Suprapubic skin (tissue), 4 donors: ENCODE measurements around the gene ASTN2. TPM values are rescaled to one million over a fixed set of nuclear protein-coding genes. Genes with fewer than 3 reads are reported as not detected.

Experiments used
- DNase-seq, 2 donors: peaks; one replicate each; pipeline ENCODE4 v3.0.0-alpha.2; 2019; ENCODE audit warnings: low spot score in 2 of 2
- H3K27ac ChIP-seq: fragments of 200-600 bp; sonication (generic); one replicate; pipeline ENCODE4 v1.5.1; 2019
- H3K27me3 ChIP-seq: fragments of 200-600 bp; sonication (generic); one replicate; pipeline ENCODE4 v1.5.1; 2019
- H3K36me3 ChIP-seq: fragments of 200-600 bp; sonication (generic); one replicate; pipeline ENCODE4 v1.5.1; 2019
- H3K4me1 ChIP-seq: fragments of 200-600 bp; sonication (generic); one replicate; pipeline ENCODE4 v1.5.1; 2019
- H3K4me3 ChIP-seq: fragments of 200-600 bp; sonication (generic); one replicate; pipeline ENCODE4 v1.5.1; 2019; ENCODE audit warnings: mild to moderate bottlenecking
- H3K9me3 ChIP-seq: fragments of 200-600 bp; sonication (generic); one replicate; pipeline ENCODE4 v1.5.1; 2019
- CTCF ChIP-seq, 2 donors: fragments of 200-600 bp in 1 of 2; fragments of 450-650 bp in 1 of 2; sonication (generic) in 1 of 2; IDR thresholded peaks; one replicate each; pipeline ENCODE4 v1.5.1; 2016 to 2019; ENCODE audit warnings: antibody characterized with exemption in 2 of 2, mild to moderate bottlenecking in 1 of 2, moderate library complexity in 1 of 2
- EP300 ChIP-seq: sonication (generic); formaldehyde crosslinking; IDR thresholded peaks from one replicate; pipeline ENCODE4 v1.6.1; 2017; ENCODE audit warnings: antibody characterized with exemption
- POLR2A ChIP-seq, 2 donors: fragments of 450-650 bp; IDR thresholded peaks; one replicate each; pipeline ENCODE4 v1.6.1; 2017; ENCODE audit warnings: antibody characterized with exemption in 2 of 2, mild to moderate bottlenecking in 2 of 2, moderate library complexity in 2 of 2
- POLR2AphosphoS5 ChIP-seq, 3 donors: sonication (generic); formaldehyde crosslinking; IDR thresholded peaks; one replicate each; pipeline ENCODE4 v1.6.1; 2017; ENCODE audit warnings: antibody characterized with exemption in 3 of 3
- WGBS: methylation state at CpG from one replicate; pipeline ENCODE4 v1.1.5; 2018; 5-methylcytosine and 5-hydroxymethylcytosine counted together
- total RNA-seq, 4 donors: library from RNA; depleted of rRNA; stranded (reverse); fragments of >200 nt; gene quantifications; one replicate each; pipeline ENCODE4 v1.1.0, GENCODE V29; 2016

ASTN2 gene
- total RNA-seq, 4 donors from 2014 or later: 2.0 to 6.9 (median 3.8) TPM

- DNase-seq: no peak
- 63% methylated on average over 7 of the region's 7 CpGs for WGBS
- no peak overlapping the region for H3K4me3 ChIP-seq
- H3K27me3 ChIP-seq: no peaks in the 10 kb centered on the region
- H3K9me3 ChIP-seq: no peaks in the 10 kb centered on the region
- H3K4me1 ChIP-seq: no peaks in the 10 kb centered on the region
- no peak for TF ChIP-seq POLR2AphosphoS5 (IDR thresholded peaks at IDR 0.05)
- TF ChIP-seq EP300: no peak
- TF ChIP-seq CTCF (IDR thresholded peaks at IDR 0.05): no peak
- TF ChIP-seq POLR2A (IDR thresholded peaks at IDR 0.05): no peak
- H3K36me3 ChIP-seq: no peaks in the 10 kb centered on the region
- no peak overlapping the region for H3K27ac ChIP-seq
These were observed 602.4 kb downstream of the ASTN2 start for GRCh38 chr9:116812231-116813030.

- no peak overlapping the region for H3K4me3 ChIP-seq
- H3K4me1 ChIP-seq: no peaks in the 10 kb centered on the region
- H3K27ac ChIP-seq: no peak overlapping the region
- 77% methylated on average over 5 of the region's 5 CpGs for WGBS
- H3K9me3 ChIP-seq: no peaks in the 10 kb centered on the region
- H3K36me3 ChIP-seq: no peaks in the 10 kb centered on the region
- no peak for DNase-seq
- TF ChIP-seq POLR2A (IDR thresholded peaks at IDR 0.05) (no peak), EP300 (no peak), POLR2AphosphoS5 (IDR thresholded peaks at IDR 0.05) (no peak), CTCF (IDR thresholded peaks at IDR 0.05) (no peak)
- H3K27me3 ChIP-seq: no peaks in the 10 kb centered on the region
These were observed 605.2 kb downstream of the ASTN2 start for GRCh38 chr9:116809656-116810055.

- Histone ChIP-seq H3K36me3 (no peaks in the 10 kb centered on the region), H3K4me1 (no peaks in the 10 kb centered on the region), H3K27me3 (no peaks in the 10 kb centered on the region), H3K9me3 (no peaks in the 10 kb centered on the region), H3K27ac (no peak overlapping the region), H3K4me3 (no peak overlapping the region)
- TF ChIP-seq CTCF (IDR thresholded peaks at IDR 0.05) (no peak), POLR2AphosphoS5 (IDR thresholded peaks at IDR 0.05) (no peak), EP300 (no peak)
- no peak for DNase-seq
- WGBS: 25% methylated on average over 1 of the region's 1 CpG
These were observed 608.8 kb downstream of the ASTN2 start for GRCh38 chr9:116806075-116806474.

- no peaks in the 10 kb centered on the region for H3K9me3 ChIP-seq
- 33% methylated on average over 1 of the region's 1 CpG for WGBS
- no peak for TF ChIP-seq POLR2A (IDR thresholded peaks at IDR 0.05)
- no peak for DNase-seq
- H3K36me3 ChIP-seq: no peaks in the 10 kb centered on the region
- H3K27ac ChIP-seq: no peak overlapping the region
- H3K4me1 ChIP-seq: no peaks in the 10 kb centered on the region
- H3K4me3 ChIP-seq: no peak overlapping the region
- H3K27me3 ChIP-seq: no peaks in the 10 kb centered on the region
These were observed 614.0 kb downstream of the ASTN2 start for GRCh38 chr9:116800885-116801284.

- Histone ChIP-seq H3K27me3 (no peaks in the 10 kb centered on the region), H3K4me1 (no peaks in the 10 kb centered on the region), H3K36me3 (no peaks in the 10 kb centered on the region), H3K4me3 (no peak overlapping the region), H3K27ac (no peak overlapping the region), H3K9me3 (no peaks in the 10 kb centered on the region)
- no peak for DNase-seq
- TF ChIP-seq POLR2AphosphoS5 (IDR thresholded peaks at IDR 0.05) (no peak), POLR2A (IDR thresholded peaks at IDR 0.05) (no peak), EP300 (no peak), CTCF (IDR thresholded peaks at IDR 0.05) (no peak)
- 85% methylated on average over 4 of the region's 4 CpGs for WGBS
These were observed 614.8 kb downstream of the ASTN2 start for GRCh38 chr9:116800074-116800473.

GRCh38 chr9:116798521-116798920, 616.3 kb downstream of the ASTN2 start:
- Histone ChIP-seq H3K27me3 (no peaks in the 10 kb centered on the region), H3K4me3 (no peak overlapping the region), H3K4me1 (no peaks in the 10 kb centered on the region), H3K36me3 (no peaks in the 10 kb centered on the region), H3K27ac (no peak overlapping the region), H3K9me3 (no peaks in the 10 kb centered on the region)
- TF ChIP-seq POLR2AphosphoS5 (IDR thresholded peaks at IDR 0.05) (no peak), CTCF (IDR thresholded peaks at IDR 0.05) (no peak), POLR2A (IDR thresholded peaks at IDR 0.05) (no peak), EP300 (no peak)
- 77% methylated on average over 2 of the region's 2 CpGs for WGBS
- DNase-seq: no peak
